SK-N-SH treated with all-trans-retinoic acid at 6 μM for 48 hours (cell line): ENCODE data around the gene ZSCAN9.

Source experiments
- ATAC-seq: fragments of 200-7000 bp; cut with Tn5 transposase; 3 replicates; pipeline ENCODE4 v1.9.1; 2020; ENCODE audit warnings: mild to moderate bottlenecking, moderate library complexity
- ARNTL ChIP-seq: fragments of 450-650 bp; formaldehyde crosslinking; IDR thresholded peaks from 2 replicates; pipeline ENCODE4 v1.5.0; 2020; ENCODE audit warnings: low read depth, mild to moderate bottlenecking, moderate library complexity, borderline replicate concordance
- BACH2 ChIP-seq: fragments of 250-450 bp; sonication (Bioruptor Pico); IDR thresholded peaks from 2 replicates; pipeline ENCODE4 v1.9.0; 2021; ENCODE audit warnings: mild to moderate bottlenecking, borderline replicate concordance
- CREB5 ChIP-seq: fragments of 250-450 bp; sonication (Bioruptor Pico); IDR thresholded peaks from 2 replicates; pipeline ENCODE4 v1.5.1; 2020; ENCODE audit warnings: low read depth, mild to moderate bottlenecking, moderate library complexity
- CSDC2 ChIP-seq: fragments of 250-450 bp; sonication (Bioruptor Pico); IDR thresholded peaks from 2 replicates; pipeline ENCODE4 v1.5.0; 2020; ENCODE audit warnings: mild to moderate bottlenecking, moderate library complexity
- CSRNP3 ChIP-seq: fragments of 250-450 bp; sonication (Bioruptor Pico); IDR thresholded peaks from 2 replicates; pipeline ENCODE4 v1.5.1; 2021; ENCODE audit warnings: mild to moderate bottlenecking, moderate library complexity
- ESRRG ChIP-seq: fragments of 250-450 bp; sonication (Bioruptor Pico); IDR thresholded peaks from 2 replicates; pipeline ENCODE4 v1.6.1; 2021; ENCODE audit warnings: mild to moderate bottlenecking
- GLIS3 ChIP-seq: fragments of 250-450 bp; sonication (Bioruptor Pico); IDR thresholded peaks from 2 replicates; pipeline ENCODE4 v1.5.0; 2020; ENCODE audit warnings: mild to moderate bottlenecking, moderate library complexity
- OSR1 ChIP-seq: fragments of 250-450 bp; sonication (Bioruptor Pico); IDR thresholded peaks from 2 replicates; pipeline ENCODE4 v1.8.0; 2022; ENCODE audit warnings: moderate library complexity, mild to moderate bottlenecking, inconsistent platforms
- PATZ1 ChIP-seq: fragments of 250-450 bp; sonication (Bioruptor Pico); IDR thresholded peaks from 2 replicates; pipeline ENCODE4 v1.8.0; 2020; ENCODE audit warnings: mild to moderate bottlenecking, moderate library complexity, borderline replicate concordance
- POU6F1 ChIP-seq: fragments of 250-450 bp; sonication (Bioruptor Pico); IDR thresholded peaks from 2 replicates; pipeline ENCODE4 v1.8.0; 2021; ENCODE audit warnings: low read depth, mild to moderate bottlenecking, moderate library complexity, borderline replicate concordance
- PPARA ChIP-seq: fragments of 250-450 bp; sonication (Bioruptor Pico); IDR thresholded peaks from 2 replicates; pipeline ENCODE4 v1.5.0; 2020; ENCODE audit warnings: mild to moderate bottlenecking, borderline replicate concordance
- RARB ChIP-seq: fragments of 250-450 bp; sonication (Bioruptor Pico); IDR thresholded peaks from 2 replicates; pipeline ENCODE4 v1.8.0; 2021; ENCODE audit warnings: mild to moderate bottlenecking, moderate library complexity
- SNAI2 ChIP-seq: fragments of 250-450 bp; sonication (Bioruptor Pico); IDR thresholded peaks from 2 replicates; pipeline ENCODE4 v1.5.0; 2020; ENCODE audit warnings: mild to moderate bottlenecking, moderate library complexity
- TCF4 ChIP-seq: fragments of 250-450 bp; sonication (Bioruptor Pico); IDR thresholded peaks from 2 replicates; pipeline ENCODE4 v1.8.0; 2021; ENCODE audit warnings: mild to moderate bottlenecking, moderate library complexity, borderline replicate concordance
- TOX ChIP-seq: fragments of 250-450 bp; sonication (Bioruptor Pico); IDR thresholded peaks from 2 replicates; pipeline ENCODE4 v1.8.0; 2021; ENCODE audit warnings: mild to moderate bottlenecking, moderate library complexity, borderline replicate concordance
- TSHZ2 ChIP-seq: fragments of 250-450 bp; sonication (Bioruptor Pico); IDR thresholded peaks from 2 replicates; pipeline ENCODE4 v1.5.0; 2020; ENCODE audit warnings: mild to moderate bottlenecking, moderate library complexity
- ZC3H10 ChIP-seq: fragments of 250-450 bp; sonication (Bioruptor Pico); IDR thresholded peaks from 2 replicates; pipeline ENCODE4 v1.5.1; 2021; ENCODE audit warnings: mild to moderate bottlenecking, moderate library complexity
- ZFP3 ChIP-seq: fragments of 250-450 bp; sonication (Bioruptor Pico); IDR thresholded peaks from 2 replicates; pipeline ENCODE4 v1.5.0; 2020; ENCODE audit warnings: mild to moderate bottlenecking, moderate library complexity
- ZFP30 ChIP-seq: fragments of 450-650 bp; formaldehyde crosslinking; IDR thresholded peaks from 2 replicates; pipeline ENCODE4 v1.5.0; 2022; ENCODE audit warnings: mild to moderate bottlenecking, moderate library complexity
- ZNF70 ChIP-seq: fragments of 450-650 bp; formaldehyde crosslinking; IDR thresholded peaks from 2 replicates; pipeline ENCODE4 v1.5.0; 2020; ENCODE audit warnings: mild to moderate bottlenecking, moderate library complexity

The ZSCAN9 gene

GRCh38 chr6:28264834-28265401, 39.8 kb downstream of the ZSCAN9 start:
- no peak for ATAC-seq
- no peak for TF ChIP-seq PATZ1 (CRISPR knock-in tag)
- TF ChIP-seq, all 23 proteins: peak for 0

GRCh38 chr6:28266563-28266961, 41.5 kb downstream of the ZSCAN9 start:
- ATAC-seq = no peak
- TF ChIP-seq ZFP30 (CRISPR knock-in tag) = no peak
- no peak for TF ChIP-seq PPARA (CRISPR knock-in tag)
- no peak for TF ChIP-seq ZNF70 (CRISPR knock-in tag)
- TF ChIP-seq TOX = no peak
- TF ChIP-seq SNAI2 (CRISPR knock-in tag) = no peak
- TF ChIP-seq OSR1 (CRISPR knock-in tag) = no peak
- no peak for TF ChIP-seq RARB
- TF ChIP-seq TCF4 = no peak
- TF ChIP-seq ZFP3 (CRISPR knock-in tag) = no peak

GRCh38 chr6:28266962-28267694, 42.1 kb downstream of the ZSCAN9 start, which contains the start of gene ZSCAN26:
Gene ZSCAN26, plus strand, starts transcription at chr6:28267143. Its CDS starts 4,777 bp downstream, at chr6:28271920.
- peak; percentile 98 for ATAC-seq
- no peak for TF ChIP-seq BACH2 (CRISPR knock-in tag)
- no peak for TF ChIP-seq ARNTL
- TF ChIP-seq RARB = no peak
- TF ChIP-seq PATZ1 (CRISPR knock-in tag) = 0 out of 2 replicates have a peak, but pooled peaks have one; percentile 30
- 0 out of 2 replicates have a peak, but pooled peaks have one; percentile 45 for TF ChIP-seq TSHZ2 (CRISPR knock-in tag)
- TF ChIP-seq TCF4 = no peak
- no peak for TF ChIP-seq CSRNP3
- TF ChIP-seq ESRRG (CRISPR knock-in tag) = 0 out of 2 replicates have a peak, but pooled peaks have one; percentile 59

- no peak for ATAC-seq
- TF ChIP-seq ZFP3 (CRISPR knock-in tag) (no peak), SNAI2 (CRISPR knock-in tag) (no peak), PPARA (CRISPR knock-in tag) (no peak), POU6F1 (no peak), ZC3H10 (no peak), TOX (no peak), GLIS3 (no peak), CREB5 (CRISPR knock-in tag) (no peak), ZFP30 (CRISPR knock-in tag) (no peak), CSRNP3 (no peak), ARNTL (no peak), TCF4 (no peak), CSDC2 (no peak)
Measured at GRCh38 chr6:28267695-28268059, 42.6 kb downstream of the ZSCAN9 start.
